GM18858 (cell line): Measurements from ENCODE around the gene NOS3.

ENCODE experiments used
- ATAC-seq: cut with Tn5 transposase; IDR thresholded peaks from one replicate; pipeline ENCODE4 v1.9.1; 2021; ENCODE audit not compliant: unreplicated experiment

NOS3 gene

DNA sequence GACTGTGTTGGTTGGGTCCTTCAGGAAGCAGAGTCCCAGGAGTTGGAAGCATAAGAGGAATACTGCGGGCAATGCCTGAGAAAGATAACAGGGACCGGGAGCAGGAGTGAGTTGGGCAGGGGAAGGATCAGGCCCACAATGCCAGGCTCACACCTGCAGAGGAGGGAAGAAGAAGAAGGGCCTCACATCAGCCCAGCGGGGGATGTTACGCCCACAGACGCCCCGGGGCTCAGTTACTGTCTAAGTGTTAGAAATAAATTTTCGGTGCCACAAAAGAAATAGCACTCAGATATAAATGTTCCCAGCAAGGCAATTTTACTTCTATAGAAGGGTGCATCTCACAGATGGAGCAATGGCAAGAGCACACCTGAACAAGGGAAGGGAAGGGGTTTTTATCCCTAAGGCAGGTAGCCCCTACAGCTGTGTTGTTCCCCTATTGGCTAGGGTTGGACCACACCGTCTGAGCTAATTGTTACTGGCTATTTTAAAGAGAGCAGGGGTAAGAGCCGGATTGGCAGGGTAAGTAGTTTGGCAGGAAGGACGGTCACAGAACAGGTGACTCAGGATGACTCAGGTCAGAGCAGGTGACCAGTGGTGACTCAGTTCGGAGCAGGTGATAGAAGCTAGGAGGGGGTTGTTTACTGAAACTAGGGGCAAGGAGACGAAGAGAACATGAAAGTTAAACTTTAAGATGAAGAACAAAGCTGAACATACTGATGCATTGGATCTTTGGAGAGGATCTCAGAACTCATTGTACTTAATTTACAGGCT is at the start of gene NOS3:
Gene NOS3 (plus strand): TSS at position 602 of the 771 bp plus-strand sequence. CDS start 2,787 bp downstream, outside the sequence.
- no peak for ATAC-seq

DNA sequence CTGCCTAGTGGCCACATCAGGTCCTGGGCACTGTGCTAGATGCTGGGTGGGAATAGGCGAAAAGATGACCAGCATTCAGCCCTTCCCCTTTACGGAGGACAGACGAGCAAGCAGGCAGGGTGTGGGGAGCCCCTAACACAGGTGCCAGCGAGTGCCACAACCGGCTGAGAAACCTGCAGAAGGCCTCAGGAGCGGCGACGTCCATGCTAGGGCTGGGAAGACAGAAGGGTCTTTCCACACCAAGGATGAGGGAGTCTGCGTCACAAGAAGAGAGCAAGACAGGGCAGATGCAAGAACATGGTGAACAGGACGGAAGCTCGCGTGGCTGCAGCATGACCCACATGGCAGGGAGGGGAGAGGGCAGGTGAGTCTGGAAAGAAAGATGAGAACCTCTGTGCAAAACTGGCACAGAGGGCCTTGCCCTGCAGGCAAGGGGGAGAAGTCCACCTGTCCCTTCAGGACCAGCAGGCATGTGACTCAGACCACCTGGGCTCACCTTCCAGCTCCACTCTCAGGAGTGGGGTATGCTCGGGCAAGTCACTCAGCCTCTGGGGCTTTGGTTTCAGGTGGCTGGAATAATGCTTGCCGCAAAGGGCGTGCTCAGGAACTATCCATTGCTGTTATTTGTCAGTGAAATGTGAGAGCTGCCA is 49.3 kb upstream of the NOS3 start:
- ATAC-seq, result no peak

DNA sequence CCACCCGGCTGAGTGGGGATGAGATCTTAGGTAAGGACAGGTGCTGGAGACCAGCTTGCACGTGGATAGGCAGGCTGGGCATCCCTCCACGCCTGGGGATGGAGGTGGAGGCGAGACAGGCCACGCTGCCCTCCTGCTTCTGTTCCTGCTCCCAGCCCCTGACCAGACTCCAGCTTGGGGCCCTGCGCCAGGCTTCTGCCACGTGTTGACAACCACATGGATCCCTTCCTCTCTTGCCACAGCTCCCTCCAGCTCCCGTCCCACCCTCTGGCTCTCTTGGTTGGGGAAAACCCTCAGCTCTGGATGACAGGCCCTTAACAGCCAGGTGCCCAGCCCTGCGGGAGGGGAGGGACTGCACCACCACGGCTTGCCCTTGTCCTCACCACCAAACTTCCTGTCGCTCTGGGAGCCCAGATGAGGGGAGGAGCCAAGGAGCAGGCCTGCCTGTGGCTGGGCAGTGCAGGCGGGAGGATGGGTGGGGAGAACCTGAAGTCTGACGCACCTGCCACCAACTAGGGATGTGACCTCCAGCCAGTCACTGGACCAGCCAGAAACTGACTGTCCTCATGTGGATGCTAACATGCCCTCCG is 48.7 kb upstream of the NOS3 start:
- ATAC-seq, result no peak

DNA sequence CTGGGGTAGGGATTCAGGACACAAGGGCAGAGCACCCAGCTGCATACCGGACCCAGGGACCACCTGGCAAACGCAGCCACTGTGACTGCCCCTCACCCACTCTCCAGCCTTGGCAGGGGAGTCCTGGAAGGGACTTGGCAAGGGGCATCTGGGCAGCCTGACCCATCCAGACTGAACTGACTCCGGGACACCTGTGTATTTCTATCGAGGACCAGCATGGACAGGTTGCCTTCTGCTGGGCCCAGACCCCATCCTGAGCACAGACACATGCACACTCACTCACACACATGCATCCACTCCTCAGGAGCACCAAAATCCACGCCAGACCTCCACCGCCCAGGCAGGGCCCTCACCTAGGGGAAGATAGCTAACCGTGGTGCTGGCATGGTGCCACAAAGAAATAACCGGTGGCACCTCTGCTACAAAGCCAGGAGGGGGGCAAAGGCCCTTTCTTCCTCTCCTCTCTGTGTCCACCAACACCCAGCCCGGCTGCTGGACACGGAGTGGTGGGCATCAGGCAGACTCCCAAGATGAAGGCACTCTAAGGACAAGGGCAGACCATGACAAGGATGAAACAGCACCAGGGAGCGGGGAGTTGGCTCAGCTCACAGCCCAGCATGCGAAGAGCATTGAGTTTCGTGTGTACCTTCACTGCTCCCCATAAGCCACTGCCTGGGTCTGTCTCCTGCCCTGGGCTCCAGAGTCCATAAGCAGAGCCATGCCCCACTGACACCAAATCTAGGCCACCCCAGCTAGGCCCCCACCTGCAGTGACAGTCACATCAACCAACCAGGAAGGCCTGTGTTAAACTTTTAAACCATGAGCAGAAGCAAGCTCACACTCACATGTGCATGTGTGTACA is 48.0 kb upstream of the NOS3 start:
- ATAC-seq, result no peak

DNA sequence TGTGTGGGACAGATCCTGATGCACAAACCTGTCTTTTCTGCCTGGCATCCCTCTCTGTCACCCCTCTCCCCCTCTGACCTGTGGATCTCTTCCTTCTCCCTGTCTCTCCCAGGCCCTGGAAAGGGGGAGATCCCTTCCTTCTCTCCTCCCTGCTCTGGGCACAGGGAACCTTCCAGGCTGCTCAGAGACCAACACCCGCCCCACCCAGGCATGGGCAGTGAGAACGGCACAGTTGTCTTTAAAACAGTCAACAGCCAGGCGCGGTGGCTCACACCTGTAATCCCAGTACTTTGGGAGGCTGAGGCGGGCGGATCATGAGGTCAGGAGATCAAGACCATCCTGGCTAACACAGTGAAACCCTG is 47.4 kb upstream of the NOS3 start:
- no peak for ATAC-seq

DNA sequence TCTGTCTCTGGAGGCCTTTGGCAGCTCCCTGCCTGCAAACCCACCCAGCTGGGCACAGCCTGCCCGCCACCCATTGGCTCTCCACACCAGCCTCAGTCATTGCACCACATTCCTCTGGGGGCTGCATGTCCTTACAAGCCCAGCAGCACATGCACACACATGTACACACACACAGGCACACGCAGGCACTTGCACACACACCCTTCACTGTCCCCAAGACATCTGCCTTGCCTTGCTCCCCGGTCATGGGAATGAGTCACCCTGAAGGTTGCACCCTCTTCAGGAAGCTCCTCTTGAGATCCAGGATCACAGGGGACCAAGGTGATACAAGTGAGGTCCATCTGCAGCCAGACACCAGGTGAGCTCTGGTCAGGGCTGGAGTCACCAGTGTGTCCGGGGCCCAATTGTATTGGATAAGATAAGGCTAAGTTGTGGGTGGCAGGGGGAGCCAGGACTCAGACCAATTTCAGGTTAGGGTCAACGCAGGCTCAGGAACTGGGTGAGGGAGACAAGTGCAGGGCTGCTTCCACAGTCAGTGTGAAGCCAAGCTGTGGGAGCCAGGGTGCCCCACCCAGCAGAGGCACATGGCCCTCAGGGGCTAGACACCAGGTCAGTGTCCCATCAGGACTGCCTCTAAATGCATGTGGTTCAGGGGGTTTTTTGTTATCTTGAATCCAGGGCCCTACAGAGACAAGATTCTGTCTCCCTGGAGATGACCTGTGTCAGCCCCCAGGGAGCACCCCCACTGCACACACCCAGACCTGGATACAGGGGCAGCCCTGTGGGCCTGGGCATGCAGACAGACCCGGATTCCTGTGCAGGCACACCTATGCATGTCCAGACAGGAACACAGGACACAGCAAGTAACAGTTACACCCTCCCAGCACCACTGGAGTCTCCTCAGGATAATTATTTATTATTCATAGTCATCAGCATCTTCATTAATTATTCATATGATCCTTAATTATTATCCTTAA is 46.5 kb upstream of the NOS3 start:
- ATAC-seq, result no peak

DNA sequence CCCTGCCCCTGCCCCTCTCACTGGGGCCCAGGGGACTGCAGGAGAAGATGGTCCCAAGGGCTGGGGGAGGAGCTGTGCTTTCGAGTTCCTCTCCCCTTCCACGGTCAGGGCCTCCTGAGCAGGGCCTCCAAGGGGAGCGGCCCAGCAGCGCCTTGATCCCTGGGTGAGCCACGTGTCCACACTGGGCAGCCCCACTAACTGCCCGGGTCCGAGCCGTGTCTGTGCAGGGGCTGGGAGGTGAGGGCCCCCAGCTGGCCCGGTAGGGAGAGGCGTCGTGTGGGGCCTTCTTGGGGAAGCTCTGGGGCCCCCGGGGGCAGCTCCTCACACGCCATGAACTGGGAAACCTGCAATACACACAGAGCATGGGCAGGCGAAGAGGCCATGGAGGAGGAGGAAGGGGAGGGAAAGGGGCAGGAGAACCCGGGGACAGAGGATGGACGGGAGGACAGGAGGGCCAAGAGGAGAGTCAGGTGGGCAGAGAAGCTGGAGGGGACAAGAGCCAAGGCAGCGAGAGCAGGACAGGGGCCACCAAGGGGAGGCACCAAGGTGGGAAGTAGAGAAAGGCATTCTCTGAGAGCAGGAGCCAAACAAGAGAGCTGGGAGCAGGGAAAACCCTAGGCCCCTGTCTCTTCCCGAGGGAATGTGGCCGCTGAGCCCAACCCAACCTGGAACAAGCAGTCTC is 45.5 kb upstream of the NOS3 start:
- no peak for ATAC-seq

DNA sequence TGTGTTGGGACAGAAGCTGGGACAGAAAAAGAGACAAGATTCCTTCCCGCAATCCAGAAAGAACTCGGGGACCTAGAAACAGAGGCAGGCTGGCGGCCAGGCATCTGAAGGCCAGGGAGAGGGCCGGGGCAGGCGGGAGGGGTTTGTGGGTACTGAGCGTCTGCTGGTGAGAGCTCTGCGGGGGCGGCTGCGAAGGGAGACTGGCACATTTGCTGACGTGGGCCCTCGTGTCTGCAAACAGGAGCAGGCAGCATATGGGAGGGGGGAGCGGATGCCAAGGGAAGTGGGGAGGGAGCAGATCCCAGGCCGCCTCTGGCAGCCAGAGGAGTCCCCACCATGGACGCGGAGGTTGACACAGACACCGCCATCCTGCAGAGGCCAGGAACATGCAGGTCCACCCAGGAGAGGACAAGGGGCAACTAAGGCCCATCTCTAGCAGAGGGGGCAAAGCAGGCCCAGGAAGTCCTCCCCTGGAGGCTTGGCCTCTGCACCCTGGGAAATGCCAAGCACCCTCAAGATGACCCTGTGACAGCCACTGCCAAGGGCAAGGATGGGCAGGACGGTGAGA is 44.9 kb upstream of the NOS3 start:
- ATAC-seq, result no peak

DNA sequence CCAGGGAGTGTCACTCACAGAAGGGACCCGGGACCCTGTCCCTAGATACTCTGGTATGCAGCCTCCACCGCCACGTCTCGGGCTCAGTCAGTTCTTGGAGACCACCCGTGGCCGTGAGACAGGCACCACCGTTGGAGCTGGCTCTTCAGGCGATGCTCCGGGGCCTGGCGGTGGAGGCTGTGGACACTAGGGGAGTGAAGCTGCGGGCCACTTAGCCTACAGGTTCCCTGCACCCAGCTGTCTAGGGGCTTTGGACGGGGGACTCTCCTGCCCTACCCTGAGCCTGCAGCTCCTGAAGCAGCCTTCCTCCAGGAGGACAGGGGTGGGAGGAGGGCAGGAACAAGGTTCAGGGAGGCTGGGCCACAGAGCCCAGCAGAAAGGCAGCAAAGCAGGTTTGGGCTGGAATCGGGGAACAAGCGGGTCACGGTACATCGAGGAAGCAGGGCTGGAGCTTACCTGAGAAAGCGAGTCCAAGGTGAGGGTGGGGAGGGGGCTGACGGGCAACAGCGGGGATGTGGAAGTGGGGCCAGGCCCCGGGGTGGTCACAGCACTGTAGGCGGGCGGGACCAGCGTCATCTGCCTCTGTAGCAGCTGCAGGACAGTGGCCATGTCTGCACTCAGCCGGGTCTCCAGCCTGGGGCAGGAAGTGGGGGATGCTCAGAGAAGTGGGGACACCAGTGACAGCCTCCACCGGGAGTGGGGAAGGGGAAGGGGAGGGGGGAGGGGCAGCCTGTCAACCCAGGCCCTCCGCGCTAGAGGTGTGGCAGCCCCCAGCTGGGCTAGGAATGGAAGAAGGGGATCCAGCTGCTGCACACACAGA is 44.2 kb upstream of the NOS3 start:
- no peak for ATAC-seq

DNA sequence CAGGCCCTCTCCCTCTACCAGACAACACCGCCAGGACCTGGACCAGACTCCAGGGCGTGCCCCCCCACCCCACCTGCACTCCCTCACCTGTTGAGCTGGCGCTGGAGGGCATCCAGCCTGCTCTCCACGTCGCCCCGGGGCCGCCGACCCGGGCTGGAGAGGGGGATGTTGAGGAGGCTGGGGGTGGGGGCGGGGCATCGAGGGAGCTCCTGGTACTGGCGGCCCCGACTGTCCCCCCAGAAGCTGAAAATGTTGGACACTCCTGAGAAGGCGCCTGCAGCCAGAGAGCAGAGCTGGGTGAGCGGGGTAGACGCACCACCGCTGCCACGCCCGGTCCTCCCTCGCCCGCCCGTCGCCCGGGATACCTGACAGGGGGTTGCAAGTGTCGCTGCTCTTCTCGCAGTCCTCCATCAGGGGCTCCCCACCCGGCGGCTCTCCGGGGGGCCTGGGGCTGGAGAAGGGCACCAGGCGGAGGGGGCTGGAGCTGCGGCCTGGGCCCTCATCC is 43.5 kb upstream of the NOS3 start:
- ATAC-seq, result no peak

DNA sequence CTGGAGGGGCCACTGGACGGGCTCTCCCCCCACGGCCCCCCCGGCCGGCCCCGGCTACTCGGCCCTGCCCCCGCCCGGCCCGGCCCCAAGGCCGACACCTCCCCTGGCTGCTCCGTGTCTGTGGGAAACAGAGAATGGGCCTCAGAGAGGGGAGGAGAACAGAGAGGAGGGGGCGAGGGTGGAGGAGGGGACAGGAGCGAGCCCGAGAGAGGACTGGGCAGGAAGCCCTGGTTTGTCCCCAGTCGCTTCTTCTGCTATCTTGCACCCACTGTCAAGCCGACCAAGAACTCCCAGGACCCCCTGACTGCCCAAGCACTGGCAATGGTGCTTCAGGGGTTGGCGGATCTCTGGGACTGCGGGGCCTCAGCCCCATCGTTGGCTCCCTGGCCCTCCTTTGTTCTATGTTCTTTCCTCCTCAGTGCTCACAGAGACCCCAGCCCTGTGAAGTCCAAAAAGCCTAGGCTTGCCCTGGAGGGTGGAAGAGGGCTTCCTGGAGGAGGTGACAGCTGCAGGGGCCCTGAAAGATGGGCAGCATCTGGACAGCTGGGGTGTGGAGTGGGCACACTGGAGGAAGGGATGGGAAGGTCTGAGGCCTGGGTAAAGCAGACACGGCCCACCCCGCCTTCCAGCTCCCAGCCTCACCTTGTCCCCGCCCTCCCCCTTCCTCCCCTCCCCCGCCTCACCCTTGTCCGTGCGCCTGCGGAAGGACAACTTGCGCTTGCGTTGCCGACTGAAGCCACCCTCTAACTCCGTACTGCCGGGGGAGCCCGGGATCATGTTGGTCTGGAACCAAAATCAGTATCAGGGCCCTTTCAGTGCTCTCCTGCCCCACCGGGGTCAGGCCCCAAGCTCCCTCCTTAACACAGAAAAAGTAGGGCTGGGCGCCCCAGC is 42.8 kb upstream of the NOS3 start:
- no peak for ATAC-seq

DNA sequence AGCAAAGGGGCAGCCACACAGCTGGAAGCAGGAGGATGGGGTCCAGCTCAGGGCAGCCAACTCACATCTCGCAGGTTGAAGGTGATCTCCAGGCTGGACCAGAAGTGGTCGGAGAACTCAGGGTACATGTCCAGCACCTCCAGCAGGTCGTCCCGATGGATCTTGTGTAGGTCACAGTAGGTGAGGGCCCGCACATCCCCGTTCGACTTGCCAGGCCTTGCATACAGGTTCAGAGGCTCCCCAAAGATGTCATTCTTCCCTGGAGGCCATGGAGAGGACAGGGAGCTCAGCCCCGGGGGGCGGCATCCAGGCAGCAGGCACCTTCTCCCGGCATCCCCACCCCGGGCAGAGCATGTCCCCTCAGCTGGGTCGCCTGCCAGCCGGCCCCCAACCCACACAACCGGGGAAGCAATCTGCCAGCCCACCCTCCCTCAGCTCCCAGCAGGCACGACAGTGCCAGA is 42.0 kb upstream of the NOS3 start:
- ATAC-seq, result no peak

DNA sequence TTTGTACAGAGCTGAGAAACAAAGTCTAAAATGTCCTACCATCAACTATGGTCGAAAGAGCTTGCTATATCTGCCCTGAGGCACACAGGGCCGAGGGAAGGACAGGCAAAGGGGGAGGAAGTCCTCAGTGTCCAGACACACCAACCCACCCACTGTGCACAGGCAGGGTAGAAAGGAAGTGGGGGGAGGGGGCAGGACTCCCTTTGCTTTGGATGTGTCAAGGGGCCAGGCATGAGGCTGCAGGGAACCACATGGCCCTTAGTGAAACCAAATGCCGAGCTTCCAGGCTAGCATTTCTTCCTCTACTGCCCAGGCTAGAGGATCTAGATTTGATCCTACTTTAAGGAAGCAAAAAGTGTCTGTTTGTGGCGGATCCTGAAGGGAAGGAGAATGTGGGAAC is 41.3 kb upstream of the NOS3 start:
- no peak for ATAC-seq

DNA sequence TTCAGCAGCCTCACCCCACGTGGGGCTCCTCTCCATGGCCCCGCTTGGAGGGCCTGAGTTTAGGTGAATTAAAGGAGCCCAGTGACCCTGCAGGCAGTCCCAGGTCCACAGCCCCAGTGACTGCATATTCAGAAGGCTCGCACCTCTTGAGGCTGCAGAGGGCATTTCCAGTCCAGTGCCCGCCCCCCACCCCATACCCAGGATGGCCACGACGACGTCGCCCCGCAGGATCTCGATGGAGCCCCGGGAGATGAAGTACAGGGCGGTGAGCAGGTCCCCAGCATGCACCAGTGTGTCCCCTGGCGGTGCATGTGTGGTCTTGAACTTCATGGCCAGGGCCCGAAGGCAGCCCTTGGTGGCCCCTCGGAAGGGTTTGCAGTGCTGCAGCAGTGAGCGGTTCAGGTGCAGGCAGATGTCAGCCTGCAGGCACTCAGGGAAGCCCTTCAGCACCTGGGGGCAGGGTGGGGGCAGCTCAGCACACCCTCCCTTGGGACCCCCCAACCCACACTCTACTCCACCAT is 40.8 kb upstream of the NOS3 start:
- ATAC-seq, result no peak

DNA sequence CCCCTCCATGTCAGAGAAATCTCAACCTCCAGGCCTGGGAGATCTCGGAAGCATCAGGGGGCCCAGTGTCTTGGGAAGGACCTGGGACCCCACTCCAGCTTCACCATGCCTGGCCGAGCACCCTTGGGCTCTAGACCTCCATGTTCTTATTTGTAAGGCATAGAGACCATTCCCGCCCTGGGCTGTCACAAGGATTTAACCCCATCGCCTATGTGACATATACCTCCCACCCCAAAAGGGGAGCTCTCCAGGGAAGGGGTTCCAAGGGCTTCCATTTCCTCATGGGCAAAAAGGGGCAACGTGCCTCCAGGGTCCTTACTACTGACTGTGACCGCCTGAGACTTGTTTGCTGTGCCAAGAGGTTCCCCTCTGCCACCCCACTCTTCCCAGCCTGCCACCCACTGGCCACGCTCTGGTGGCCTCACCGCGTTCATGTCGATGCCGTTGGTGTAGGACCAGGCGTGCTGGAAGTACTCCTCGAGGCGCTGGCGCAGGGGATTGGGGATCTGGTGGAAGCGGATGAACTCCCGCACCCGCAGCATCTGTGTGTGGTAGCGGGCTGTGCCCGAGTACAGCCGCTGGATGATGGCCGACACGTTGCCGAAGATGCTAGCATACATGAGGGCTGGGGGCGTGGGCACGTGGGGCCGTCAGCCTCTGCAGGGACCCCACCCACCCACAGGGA is 40.2 kb upstream of the NOS3 start:
- no peak for ATAC-seq

DNA sequence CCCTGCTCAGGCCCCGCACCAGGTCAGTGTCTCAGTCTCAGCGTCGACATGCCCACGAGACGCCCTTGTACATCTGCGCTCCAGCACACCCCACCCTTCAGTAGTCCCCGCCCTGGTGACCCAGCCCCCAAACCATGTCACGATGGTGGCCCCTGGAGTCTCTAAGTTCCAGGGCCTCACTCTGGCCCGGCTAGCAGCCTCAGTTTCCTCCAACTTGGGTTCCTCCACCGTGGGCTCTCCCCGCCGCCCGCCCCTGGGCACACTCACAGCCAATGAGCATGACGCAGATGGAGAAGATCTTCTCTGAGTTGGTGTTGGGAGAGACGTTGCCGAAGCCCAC is 39.7 kb upstream of the NOS3 start:
- ATAC-seq, result no peak

DNA sequence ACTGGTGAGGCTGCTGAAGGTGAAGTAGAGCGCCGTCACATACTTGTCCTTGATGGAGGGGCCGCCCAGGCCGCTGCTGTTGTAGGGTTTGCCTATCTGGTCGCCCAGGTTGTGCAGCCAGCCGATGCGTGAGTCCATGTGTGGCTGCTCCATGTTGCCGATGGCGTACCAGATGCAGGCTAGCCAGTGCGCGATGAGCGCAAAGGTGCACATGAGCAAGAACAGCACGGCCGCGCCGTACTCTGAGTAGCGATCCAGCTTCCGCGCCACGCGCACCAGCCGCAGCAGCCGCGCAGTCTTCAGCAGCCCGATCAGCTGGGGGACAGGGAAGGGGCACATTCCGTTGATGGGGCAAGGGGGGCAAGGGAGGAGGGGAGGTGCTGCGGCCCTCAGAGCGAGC is 39.3 kb upstream of the NOS3 start:
- ATAC-seq, result no peak
